HepG2 (cell line): Measurements from ENCODE around the gene ZNF343. TPM values are rescaled to one million over a fixed set of nuclear protein-coding genes. Genes with fewer than 3 reads are reported as not detected.
A peak's percentile ranks its signal among the peaks of the same experiment; 100 is the strongest.

Source experiments
- BCL6 ChIP-seq: IDR thresholded peaks from 2 replicates; pipeline ENCODE4 v1.6.1; 2016; ENCODE audit warnings: missing genetic modification reagents, missing compliant biosample characterization
- CEBPB ChIP-seq: IDR thresholded peaks from 2 replicates; pipeline ENCODE4 v1.6.1; 2011; ENCODE audit warnings: low read depth, low read length, improper control_type of control experiment, borderline replicate concordance
- EP300 ChIP-seq, 3 experiments: sonication (generic) in 1 of 3; formaldehyde crosslinking in 1 of 3; IDR thresholded peaks; 2 replicates each; pipeline versions ENCODE4 v1.5.1 to v1.6.1; 2011 to 2020; ENCODE audit warnings: low read depth in 2 of 3, low read length in 2 of 3, borderline replicate concordance in 1 of 3, improper control_type of control experiment in 1 of 3, mild to moderate bottlenecking in 1 of 3, missing genetic modification reagents in 1 of 3, moderate library complexity in 1 of 3
- FOXP1 ChIP-seq, 2 experiments: fragments of 450-650 bp in 1 of 2; IDR thresholded peaks; 2 replicates each; pipeline ENCODE4 v1.6.1; 2017 to 2018; ENCODE audit warnings: antibody characterized with exemption in 1 of 2
- GATAD2A ChIP-seq: IDR thresholded peaks from 2 replicates; pipeline ENCODE4 v1.6.1; 2016
- GRHL1 ChIP-seq: sonication (generic); formaldehyde crosslinking; conservative IDR thresholded peaks from 2 replicates; pipeline ENCODE4 v1.8.0; 2022; ENCODE audit warnings: missing genetic modification reagents
- HNF4A ChIP-seq: sonication (generic); formaldehyde crosslinking; IDR thresholded peaks from 2 replicates; pipeline ENCODE4 v1.4.0; 2020; ENCODE audit warnings: missing genetic modification reagents
- NR2C2 ChIP-seq: sonication (generic); formaldehyde crosslinking; IDR thresholded peaks from 2 replicates; pipeline ENCODE4 v1.4.0; 2020; ENCODE audit warnings: missing genetic modification reagents, mild to moderate bottlenecking, moderate library complexity, borderline replicate concordance
- NR2F6 ChIP-seq, 2 experiments: IDR thresholded peaks; 2 replicates each; pipeline ENCODE4 v1.6.1; 2016; ENCODE audit warnings: antibody characterized with exemption in 1 of 2, mild to moderate bottlenecking in 1 of 2
- PATZ1 ChIP-seq: sonication (generic); formaldehyde crosslinking; IDR thresholded peaks from 2 replicates; pipeline ENCODE4 v1.4.0; 2020; ENCODE audit warnings: missing genetic modification reagents
- SOX13 ChIP-seq, 3 experiments: fragments of 450-650 bp in 1 of 3; sonication (generic) in 1 of 3; formaldehyde crosslinking in 1 of 3; IDR thresholded peaks in 2 of 3; conservative IDR thresholded peaks in 1 of 3; 2 replicates each; pipeline versions ENCODE4 v1.5.0 to v1.6.1; 2016 to 2020; ENCODE audit warnings: antibody characterized with exemption in 1 of 3, mild to moderate bottlenecking in 1 of 3, missing compliant biosample characterization in 1 of 3, missing genetic modification reagents in 1 of 3, moderate library complexity in 1 of 3
- ZC3H13 ChIP-seq: sonication (generic); formaldehyde crosslinking; IDR thresholded peaks from 2 replicates; pipeline ENCODE4 v1.8.1; 2023; ENCODE audit warnings: mild to moderate bottlenecking, missing genetic modification reagents, moderate library complexity
- ZNF879 ChIP-seq: sonication (generic); formaldehyde crosslinking; IDR thresholded peaks from 2 replicates; pipeline ENCODE4 v1.8.1; 2023; ENCODE audit warnings: missing genetic modification reagents
- polyA plus RNA-seq, 8 experiments: library from polyadenylated mRNA; depleted of rRNA in 3 of 8; stranded (reverse) in 7 of 8; unstranded in 1 of 8; fragments of >200 nt; fragmentation: Illumina TruSeq in 4 of 8; extraction: Trizol in 4 of 8; gene quantifications; 2 replicates each; pipeline versions ENCODE4 v1.2.1 to v1.2.3, GENCODE V29; 2011 to 2016; ENCODE audit warnings: low read depth in 4 of 8, missing spikeins in 1 of 8, mixed read lengths in 1 of 8; ENCODE audit not compliant: insufficient read depth in 1 of 8
- total RNA-seq, 5 experiments: library from RNA; depleted of rRNA; stranded (reverse); fragments of >200 nt; fragmentation: Illumina TruSeq; extraction: Trizol; gene quantifications; 2 replicates each; pipeline ENCODE4 v1.2.3, GENCODE V29; 2016; ENCODE audit warnings: low read depth in 1 of 5

Gene ZNF343
- total and polyA plus RNA-seq, 2 of the 13 experiments (the other 11 are each of a cell fraction or from before 2014, with no cell fraction given) = 16.4 to 22.1 TPM

GRCh38 chr20:2538931-2539720, 30.4 kb upstream of the ZNF343 start (continued):
- TF ChIP-seq PATZ1 = peak; percentile 46; the same call in 1 of the 2 replicates
- TF ChIP-seq NR2C2 (CRISPR knock-in tag) = peak; percentile 71; the same call in 1 of the 2 replicates
- no peak for TF ChIP-seq FOXP1 (IDR thresholded peaks at IDR 0.05)
- no peak for TF ChIP-seq FOXP1 (CRISPR knock-in tag; IDR thresholded peaks at IDR 0.05)
- no peak for TF ChIP-seq ZC3H13
- TF ChIP-seq GRHL1 (CRISPR knock-in tag) = no peak
- peak; percentile 36; the same call in 1 of the 2 replicates for TF ChIP-seq NR2F6 (IDR thresholded peaks at IDR 0.05)
- no peak for TF ChIP-seq NR2F6 (CRISPR knock-in tag; IDR thresholded peaks at IDR 0.05)
- no peak for TF ChIP-seq ZNF879 (CRISPR knock-in tag)
- TF ChIP-seq EP300 (IDR thresholded peaks at IDR 0.05; ENCODE audit: low read depth in 2 of 2, low read length in 2 of 2) = 0 out of 4 replicates have a peak, but pooled peaks of 1 of the 2 experiments have one; percentile 20
- no peak for TF ChIP-seq EP300 (CRISPR knock-in tag; IDR thresholded peaks at IDR 0.05; ENCODE audit: borderline replicate concordance)
- no peak for TF ChIP-seq SOX13 (IDR thresholded peaks at IDR 0.05)
- peak in 1 of 2 experiments; percentile 28; a peak in 2 of 4 replicates for TF ChIP-seq SOX13 (CRISPR knock-in tag; conservative IDR thresholded peaks at IDR 0.05 in 1 of 2, IDR thresholded peaks at IDR 0.05 in 1 of 2)
- 0 out of 2 replicates have a peak, but pooled peaks have one; percentile 32 for TF ChIP-seq BCL6 (CRISPR knock-in tag)
- TF ChIP-seq HNF4A = peak; percentile 40; the same call in 1 of the 2 replicates
- peak; percentile 17; the same call in 1 of the 2 replicates for TF ChIP-seq CEBPB
- 0 out of 2 replicates have a peak, but pooled peaks have one; percentile 3 for TF ChIP-seq GATAD2A (CRISPR knock-in tag)
